Heart left ventricle (tissue), 13 donors: ENCODE measurements around the gene TRMT11.

Experiments used
- POLR2A ChIP-seq, 2 donors: fragments of 450-650 bp; IDR thresholded peaks; one replicate each; pipeline ENCODE4 v1.6.1; 2017; ENCODE audit warnings: antibody characterized with exemption in 2 of 2, mild to moderate bottlenecking in 2 of 2, moderate library complexity in 2 of 2
- TF ChIP-seq, protein P1 (sequence below), 12 donors: fragments of 200-600 bp; sonication (generic) in 4 of 12; IDR thresholded peaks; one replicate each; pipeline versions ENCODE4 v1.5.0 to v1.8.0; 2018 to 2022; ENCODE audit warnings: antibody characterized with exemption in 12 of 12, mild to moderate bottlenecking in 5 of 12
- donor health status: ischemic (EF 13 %, LVEDD 7.1; RV severe dilation, severe dysfunction).
- donor health status: DM: no; HTN: yes; CAD: no.
- donor health status: DM: no; HTN: no; CAD: no.
- donor health status: ischemic (EF 25% LVEDD 6.9; RV normal size, moderate dysfunction).
- donor health status: ischemic (EF 25% LVEDD 5.7; RV mildly dilated, moderate dysfunction).
- donor health status: ischemic (EF 35%, LVEDD 5.7; RV mildly dilated, moderate dysfunction).
- donor health status: nonischemic (EF 11% LVEDD 7.7; RV severe dilation, severe dysfunction).
- donor health status: DM: yes; HTN: yes; CAD: no.
- donor health status: PGD.
- donor health status: ischemic (EF 29% LVEDD 5.4; RV normal size, mild dysfunction).
- donor health status: nonischemic (EF 23%, LVEDD 6.1; RV moderate dilation, normal function).

DNA sequence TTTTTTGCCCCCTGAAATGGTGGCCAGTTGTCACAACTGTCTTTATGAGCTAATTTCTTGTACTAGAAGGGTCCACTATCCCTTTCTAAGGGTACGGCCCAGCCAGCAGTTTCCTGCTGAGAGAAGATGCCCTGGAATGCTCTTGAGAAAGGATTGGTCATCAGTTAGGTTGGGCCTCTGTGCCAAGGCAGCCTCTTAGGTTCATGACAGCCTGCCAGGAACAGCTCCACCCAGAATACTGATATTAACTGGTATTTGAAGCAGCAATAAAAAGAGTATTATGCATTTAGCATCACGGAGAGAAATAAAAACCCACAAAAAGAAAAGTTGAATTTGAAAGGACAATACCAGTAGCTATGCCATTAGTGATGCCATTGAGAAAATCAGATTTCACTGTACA, 38.7 kb upstream of the TRMT11 start:
- TF ChIP-seq, protein P1, sequence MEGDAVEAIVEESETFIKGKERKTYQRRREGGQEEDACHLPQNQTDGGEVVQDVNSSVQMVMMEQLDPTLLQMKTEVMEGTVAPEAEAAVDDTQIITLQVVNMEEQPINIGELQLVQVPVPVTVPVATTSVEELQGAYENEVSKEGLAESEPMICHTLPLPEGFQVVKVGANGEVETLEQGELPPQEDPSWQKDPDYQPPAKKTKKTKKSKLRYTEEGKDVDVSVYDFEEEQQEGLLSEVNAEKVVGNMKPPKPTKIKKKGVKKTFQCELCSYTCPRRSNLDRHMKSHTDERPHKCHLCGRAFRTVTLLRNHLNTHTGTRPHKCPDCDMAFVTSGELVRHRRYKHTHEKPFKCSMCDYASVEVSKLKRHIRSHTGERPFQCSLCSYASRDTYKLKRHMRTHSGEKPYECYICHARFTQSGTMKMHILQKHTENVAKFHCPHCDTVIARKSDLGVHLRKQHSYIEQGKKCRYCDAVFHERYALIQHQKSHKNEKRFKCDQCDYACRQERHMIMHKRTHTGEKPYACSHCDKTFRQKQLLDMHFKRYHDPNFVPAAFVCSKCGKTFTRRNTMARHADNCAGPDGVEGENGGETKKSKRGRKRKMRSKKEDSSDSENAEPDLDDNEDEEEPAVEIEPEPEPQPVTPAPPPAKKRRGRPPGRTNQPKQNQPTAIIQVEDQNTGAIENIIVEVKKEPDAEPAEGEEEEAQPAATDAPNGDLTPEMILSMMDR (IDR thresholded peaks at IDR 0.05): no peak
- TF ChIP-seq POLR2A (IDR thresholded peaks at IDR 0.05): no peak
